ENCODE data around the gene TMEM203. TPM values are rescaled to one million over a fixed set of nuclear protein-coding genes. Genes with fewer than 3 reads are reported as not detected.

The TMEM203 gene
- total and polyA plus RNA-seq, 10 of the 15 experiments (the other 5 are each of a cell fraction or from before 2014, with no cell fraction given) = 7.2 to 68.1 (median 33.8) TPM

DNA sequence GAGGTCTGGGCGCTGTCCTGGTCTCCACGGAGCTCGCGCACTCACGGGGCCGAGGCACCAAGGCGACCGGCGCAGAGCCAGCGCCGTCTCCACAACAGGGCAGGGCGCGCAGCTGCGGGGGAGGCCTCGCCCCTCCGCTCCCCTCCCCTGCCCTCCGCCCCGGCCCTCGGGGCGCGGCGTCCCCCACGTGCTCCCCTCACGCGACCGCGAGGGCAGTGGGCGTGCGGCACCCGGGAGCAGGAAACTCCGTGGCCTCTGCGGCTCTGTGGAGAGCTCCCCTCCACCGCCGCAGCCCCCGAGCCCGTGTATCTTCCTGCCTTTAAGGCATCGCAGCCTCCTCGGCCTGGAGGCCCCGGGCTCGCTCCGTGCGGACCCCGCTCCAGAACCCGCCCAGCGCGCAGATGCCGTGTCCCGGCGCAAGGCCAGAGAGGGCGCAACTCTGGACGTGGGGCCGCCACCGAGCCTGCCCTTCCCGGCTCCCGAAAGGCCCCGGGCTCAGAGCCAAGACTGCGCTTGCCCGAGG lies 34.9 kb upstream of the TMEM203 start (continued):
- TF ChIP-seq, protein P1, sequence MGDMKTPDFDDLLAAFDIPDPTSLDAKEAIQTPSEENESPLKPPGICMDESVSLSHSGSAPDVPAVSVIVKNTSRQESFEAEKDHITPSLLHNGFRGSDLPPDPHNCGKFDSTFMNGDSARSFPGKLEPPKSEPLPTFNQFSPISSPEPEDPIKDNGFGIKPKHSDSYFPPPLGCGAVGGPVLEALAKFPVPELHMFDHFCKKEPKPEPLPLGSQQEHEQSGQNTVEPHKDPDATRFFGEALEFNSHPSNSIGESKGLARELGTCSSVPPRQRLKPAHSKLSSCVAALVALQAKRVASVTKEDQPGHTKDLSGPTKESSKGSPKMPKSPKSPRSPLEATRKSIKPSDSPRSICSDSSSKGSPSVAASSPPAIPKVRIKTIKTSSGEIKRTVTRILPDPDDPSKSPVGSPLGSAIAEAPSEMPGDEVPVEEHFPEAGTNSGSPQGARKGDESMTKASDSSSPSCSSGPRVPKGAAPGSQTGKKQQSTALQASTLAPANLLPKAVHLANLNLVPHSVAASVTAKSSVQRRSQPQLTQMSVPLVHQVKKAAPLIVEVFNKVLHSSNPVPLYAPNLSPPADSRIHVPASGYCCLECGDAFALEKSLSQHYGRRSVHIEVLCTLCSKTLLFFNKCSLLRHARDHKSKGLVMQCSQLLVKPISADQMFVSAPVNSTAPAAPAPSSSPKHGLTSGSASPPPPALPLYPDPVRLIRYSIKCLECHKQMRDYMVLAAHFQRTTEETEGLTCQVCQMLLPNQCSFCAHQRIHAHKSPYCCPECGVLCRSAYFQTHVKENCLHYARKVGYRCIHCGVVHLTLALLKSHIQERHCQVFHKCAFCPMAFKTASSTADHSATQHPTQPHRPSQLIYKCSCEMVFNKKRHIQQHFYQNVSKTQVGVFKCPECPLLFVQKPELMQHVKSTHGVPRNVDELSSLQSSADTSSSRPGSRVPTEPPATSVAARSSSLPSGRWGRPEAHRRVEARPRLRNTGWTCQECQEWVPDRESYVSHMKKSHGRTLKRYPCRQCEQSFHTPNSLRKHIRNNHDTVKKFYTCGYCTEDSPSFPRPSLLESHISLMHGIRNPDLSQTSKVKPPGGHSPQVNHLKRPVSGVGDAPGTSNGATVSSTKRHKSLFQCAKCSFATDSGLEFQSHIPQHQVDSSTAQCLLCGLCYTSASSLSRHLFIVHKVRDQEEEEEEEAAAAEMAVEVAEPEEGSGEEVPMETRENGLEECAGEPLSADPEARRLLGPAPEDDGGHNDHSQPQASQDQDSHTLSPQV (IDR thresholded peaks at IDR 0.05) = no peak
- TF ChIP-seq NRF1 (conservative IDR thresholded peaks at IDR 0.05; ENCODE audit: low read depth, low read length) (no peak), MEF2A (IDR thresholded peaks at IDR 0.05; ENCODE audit: insufficient read depth, low read depth, low read length) (no peak), BHLHE40 (IDR thresholded peaks at IDR 0.05; ENCODE audit: borderline replicate concordance in 1 of 2, low read depth in 2 of 2, low read length in 1 of 2) (peak; percentile 99 to 100), POLR2A (IDR thresholded peaks at IDR 0.05; ENCODE audit: low read depth, low read length) (no peak), SMAD5 (IDR thresholded peaks at IDR 0.05; ENCODE audit: low read depth) (no peak), ATF7 (IDR thresholded peaks at IDR 0.05; ENCODE audit: low read depth) (no peak), ZSCAN29 (IDR thresholded peaks at IDR 0.05) (no peak), SP1 (IDR thresholded peaks at IDR 0.05; ENCODE audit: low read depth, low read length) (no peak), TBL1XR1 (IDR thresholded peaks at IDR 0.05; ENCODE audit: low read depth, low read length) (no peak), NFYB (IDR thresholded peaks at IDR 0.05; ENCODE audit: insufficient read depth, low read depth, low read length) (no peak), FOXM1 (IDR thresholded peaks at IDR 0.05; ENCODE audit: low read depth, low read length) (no peak), CBX5 (IDR thresholded peaks at IDR 0.05; ENCODE audit: low read depth) (no peak), RBBP5 (conservative IDR thresholded peaks at IDR 0.05) (no peak), SUPT20H (IDR thresholded peaks at IDR 0.05; ENCODE audit: borderline replicate concordance, control insufficient read depth, low read depth, low read length) (no peak), POLR2AphosphoS5 (IDR thresholded peaks at IDR 0.05; ENCODE audit: low read length) (no peak; the same call in 1 of the 2 replicates), NR2F1 (conservative IDR thresholded peaks at IDR 0.05) (peak; percentile 91), CREB1 (IDR thresholded peaks at IDR 0.05; ENCODE audit: low read depth) (no peak), RAD51 (IDR thresholded peaks at IDR 0.05) (0 out of 2 replicates have a peak, but pooled peaks have one; percentile 34)
- TF ChIP-seq, protein P2, sequence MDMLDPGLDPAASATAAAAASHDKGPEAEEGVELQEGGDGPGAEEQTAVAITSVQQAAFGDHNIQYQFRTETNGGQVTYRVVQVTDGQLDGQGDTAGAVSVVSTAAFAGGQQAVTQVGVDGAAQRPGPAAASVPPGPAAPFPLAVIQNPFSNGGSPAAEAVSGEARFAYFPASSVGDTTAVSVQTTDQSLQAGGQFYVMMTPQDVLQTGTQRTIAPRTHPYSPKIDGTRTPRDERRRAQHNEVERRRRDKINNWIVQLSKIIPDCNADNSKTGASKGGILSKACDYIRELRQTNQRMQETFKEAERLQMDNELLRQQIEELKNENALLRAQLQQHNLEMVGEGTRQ (IDR thresholded peaks at IDR 0.05; ENCODE audit: borderline replicate concordance, low read depth, low read length) = peak; percentile 48
- TF ChIP-seq, protein P3, sequence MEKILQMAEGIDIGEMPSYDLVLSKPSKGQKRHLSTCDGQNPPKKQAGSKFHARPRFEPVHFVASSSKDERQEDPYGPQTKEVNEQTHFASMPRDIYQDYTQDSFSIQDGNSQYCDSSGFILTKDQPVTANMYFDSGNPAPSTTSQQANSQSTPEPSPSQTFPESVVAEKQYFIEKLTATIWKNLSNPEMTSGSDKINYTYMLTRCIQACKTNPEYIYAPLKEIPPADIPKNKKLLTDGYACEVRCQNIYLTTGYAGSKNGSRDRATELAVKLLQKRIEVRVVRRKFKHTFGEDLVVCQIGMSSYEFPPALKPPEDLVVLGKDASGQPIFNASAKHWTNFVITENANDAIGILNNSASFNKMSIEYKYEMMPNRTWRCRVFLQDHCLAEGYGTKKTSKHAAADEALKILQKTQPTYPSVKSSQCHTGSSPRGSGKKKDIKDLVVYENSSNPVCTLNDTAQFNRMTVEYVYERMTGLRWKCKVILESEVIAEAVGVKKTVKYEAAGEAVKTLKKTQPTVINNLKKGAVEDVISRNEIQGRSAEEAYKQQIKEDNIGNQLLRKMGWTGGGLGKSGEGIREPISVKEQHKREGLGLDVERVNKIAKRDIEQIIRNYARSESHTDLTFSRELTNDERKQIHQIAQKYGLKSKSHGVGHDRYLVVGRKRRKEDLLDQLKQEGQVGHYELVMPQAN (conservative IDR thresholded peaks at IDR 0.05) = peak; percentile 95
- TF ChIP-seq, protein P4, sequence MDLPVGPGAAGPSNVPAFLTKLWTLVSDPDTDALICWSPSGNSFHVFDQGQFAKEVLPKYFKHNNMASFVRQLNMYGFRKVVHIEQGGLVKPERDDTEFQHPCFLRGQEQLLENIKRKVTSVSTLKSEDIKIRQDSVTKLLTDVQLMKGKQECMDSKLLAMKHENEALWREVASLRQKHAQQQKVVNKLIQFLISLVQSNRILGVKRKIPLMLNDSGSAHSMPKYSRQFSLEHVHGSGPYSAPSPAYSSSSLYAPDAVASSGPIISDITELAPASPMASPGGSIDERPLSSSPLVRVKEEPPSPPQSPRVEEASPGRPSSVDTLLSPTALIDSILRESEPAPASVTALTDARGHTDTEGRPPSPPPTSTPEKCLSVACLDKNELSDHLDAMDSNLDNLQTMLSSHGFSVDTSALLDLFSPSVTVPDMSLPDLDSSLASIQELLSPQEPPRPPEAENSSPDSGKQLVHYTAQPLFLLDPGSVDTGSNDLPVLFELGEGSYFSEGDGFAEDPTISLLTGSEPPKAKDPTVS (IDR thresholded peaks at IDR 0.05; ENCODE audit: low read depth, low read length) = no peak

Measured in GM12878 (cell line).